ENCODE data around the gene CPEB3.

Gene CPEB3

DNA sequence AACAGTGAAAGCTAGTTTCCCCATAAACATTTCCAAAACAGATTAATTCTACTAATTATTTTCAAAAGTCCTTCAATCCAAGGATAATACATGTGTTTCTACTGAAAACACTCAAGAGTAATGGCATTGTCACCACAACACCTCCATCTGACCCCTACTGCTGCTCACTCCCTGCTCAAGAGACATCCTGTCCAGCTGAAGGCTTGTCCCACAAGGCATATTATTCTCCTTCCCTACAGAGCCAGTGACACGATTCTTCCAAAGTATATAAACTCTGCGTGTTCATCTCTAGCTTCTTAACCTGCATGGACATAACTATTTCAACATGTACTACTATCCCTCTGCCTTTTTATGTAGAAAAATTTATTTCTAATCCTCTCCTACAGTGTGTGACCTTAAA lies 182.1 kb downstream of the CPEB3 start:
- DNase-seq (ENCODE audit: low spot score) (no peak), FAIRE-seq (no peak)

DNA sequence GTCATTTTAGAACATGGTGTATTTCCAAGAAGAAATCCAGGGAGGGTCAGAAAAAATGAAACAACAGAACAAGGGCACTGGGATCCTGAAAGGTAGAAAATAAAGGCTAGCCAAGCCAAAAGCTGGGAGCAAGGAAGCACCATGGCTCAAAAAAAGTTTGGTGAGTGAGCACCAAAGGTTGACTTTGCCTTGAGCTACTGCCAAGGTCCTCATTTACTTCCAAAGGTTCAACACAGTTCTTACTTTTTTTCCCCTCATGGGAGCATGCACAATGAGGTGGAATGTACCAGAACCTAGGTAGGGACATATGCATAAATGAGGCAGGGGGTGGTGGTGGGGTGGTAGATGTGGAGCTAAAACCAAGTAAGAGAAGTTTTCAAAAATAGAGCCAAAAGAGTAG lies 182.8 kb downstream of the CPEB3 start:
- DNase-seq (ENCODE audit: low spot score) (no peak), FAIRE-seq (no peak)

DNA sequence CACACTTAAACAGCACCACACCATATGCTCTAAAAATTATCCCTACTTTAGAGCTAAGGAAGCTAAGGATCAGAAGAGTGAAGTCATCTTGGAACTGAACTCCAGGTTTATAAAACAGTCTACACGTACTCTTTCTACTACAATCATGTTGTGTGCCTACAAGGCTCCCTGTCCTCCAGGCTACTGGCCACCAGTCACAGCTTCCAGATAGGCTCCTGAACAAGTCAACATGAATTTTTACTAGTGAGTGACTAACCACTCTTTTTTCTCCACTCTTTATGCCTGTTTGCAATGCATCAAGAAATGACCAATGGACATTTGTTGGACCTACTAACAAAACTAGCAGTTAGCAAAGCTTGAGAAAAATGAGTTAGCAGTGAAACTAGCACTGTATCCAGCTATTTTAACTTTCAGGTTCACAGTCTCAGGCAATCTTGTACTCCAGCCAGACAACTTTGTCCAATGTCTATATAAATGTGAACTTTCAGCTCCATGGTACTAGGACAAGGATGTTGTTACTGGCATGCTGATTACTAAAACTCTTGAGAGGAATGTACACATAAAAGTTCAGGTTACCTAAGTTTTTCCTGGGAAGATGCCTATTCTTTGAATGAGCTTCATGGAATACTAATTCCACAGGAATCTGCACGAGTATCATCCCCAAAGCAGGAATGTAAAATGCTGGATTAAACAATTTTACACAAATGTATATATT lies 187.3 kb downstream of the CPEB3 start:
- no peak for DNase-seq (ENCODE audit: low spot score)
- no peak for FAIRE-seq

DNA sequence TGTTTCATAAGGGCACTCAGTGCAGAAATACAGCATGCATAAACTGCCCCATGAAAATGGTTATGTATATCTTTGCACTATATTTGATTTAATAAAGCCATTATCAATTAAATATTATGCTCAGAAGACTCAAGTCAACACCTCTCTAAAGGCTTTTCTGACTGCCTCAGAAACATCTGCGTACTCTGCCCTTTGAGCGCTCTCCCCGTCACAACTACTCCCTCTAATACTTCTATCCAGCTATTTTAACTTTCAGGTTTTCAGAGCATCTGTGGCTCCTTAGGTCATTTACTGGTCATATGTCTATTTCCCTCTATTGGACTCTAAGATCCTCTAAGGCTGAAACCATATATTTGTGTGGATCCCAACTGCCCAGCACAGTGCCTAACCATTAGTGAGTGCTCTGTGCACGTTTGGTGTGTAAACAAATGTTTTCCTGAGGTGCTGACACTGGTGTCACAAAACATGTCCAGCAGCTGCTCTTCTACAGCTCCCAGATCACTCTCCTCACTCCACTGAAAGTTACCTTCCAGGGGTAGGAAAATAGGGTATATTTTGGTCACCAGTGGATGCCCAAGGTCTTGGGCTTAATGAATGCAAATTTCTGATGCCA lies 188.2 kb downstream of the CPEB3 start:
- FAIRE-seq (no peak), DNase-seq (ENCODE audit: low spot score) (no peak)

GRCh38 chr10:92094960-92095359 lies 195.9 kb downstream of the CPEB3 start:
- FAIRE-seq (no peak), DNase-seq (ENCODE audit: low spot score) (no peak)

DNA sequence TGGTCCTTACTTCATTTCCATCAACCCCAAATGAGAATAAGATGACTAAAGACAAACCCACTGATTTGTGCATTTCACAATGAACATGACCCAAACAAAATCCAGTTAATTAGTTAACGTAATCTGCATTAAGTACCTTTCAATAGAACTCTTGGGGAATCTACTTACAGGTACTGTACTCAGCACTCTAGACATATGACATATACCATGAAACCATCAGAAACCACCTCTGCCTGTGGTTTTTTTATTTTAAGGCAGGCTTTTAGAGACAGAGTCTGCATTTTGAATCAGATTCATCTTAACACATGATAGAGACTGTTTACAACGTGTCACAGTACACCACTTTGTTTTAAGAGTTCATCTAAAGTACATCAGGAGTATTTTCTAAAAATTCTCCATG lies 198.9 kb downstream of the CPEB3 start:
- no peak for FAIRE-seq
- DNase-seq (ENCODE audit: low spot score) = no peak

GRCh38 chr10:92087750-92088395 lies 203.0 kb downstream of the CPEB3 start:
- DNase-seq (ENCODE audit: low spot score) (peak; percentile 79), FAIRE-seq (peak; percentile 83)

DNA sequence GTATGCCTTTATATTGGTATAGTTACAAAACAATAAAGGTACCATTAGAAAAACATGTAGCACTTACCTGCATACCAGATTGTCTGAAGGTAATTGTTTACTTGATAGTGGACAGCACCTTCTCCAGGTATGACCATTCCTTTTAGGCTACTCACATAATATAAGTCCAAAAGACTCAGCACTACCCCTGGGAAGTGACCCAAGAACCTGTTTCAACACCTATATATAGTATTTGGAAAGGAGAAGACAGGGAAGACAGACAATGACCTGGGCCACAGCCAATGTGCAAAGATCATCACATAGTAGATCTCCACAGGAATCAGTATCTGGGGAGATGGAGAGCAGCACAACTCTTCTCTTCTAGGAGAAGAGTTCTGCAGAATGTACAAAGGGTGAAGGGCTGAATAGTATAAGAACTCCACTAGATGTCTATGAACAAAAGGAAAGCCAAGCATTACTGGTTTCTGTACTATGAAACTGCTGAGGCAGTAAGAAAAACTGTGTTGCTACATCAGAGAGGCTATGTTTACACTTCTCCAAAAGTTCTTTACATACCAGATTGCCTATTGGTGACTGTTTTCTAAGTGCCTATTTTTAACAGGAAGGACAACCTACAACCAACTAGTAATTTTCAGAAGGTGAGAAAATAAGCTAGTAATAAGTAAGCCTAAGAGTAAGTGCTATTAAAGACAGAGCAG lies 208.1 kb downstream of the CPEB3 start:
- FAIRE-seq (no peak), DNase-seq (ENCODE audit: low spot score) (no peak)

DNA sequence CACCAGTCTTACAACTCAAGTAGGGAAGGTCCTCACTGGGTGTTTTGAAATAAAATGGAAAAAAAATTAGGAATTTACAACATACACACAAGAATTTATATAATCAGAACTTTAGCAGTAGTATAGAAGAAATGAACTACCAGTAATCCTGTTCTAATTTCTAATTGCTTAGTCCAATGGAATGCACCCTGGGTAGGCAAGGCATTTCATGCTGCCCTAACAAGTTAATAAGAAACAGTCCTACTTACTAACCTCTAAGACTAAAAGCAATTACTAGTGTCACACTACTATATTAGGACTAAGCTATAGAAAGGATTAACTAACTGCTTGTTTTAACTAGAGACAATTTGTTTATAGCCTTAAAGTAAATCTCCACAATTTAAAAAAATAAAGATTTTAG lies 209.2 kb downstream of the CPEB3 start:
- no peak for DNase-seq (ENCODE audit: low spot score)
- no peak for FAIRE-seq

- no peak for FAIRE-seq
- DNase-seq (ENCODE audit: low spot score) = no peak
Observed at GRCh38 chr10:92080244-92080643, 210.6 kb downstream of the CPEB3 start.

GRCh38 chr10:92079003-92079402 lies 211.9 kb downstream of the CPEB3 start:
- no peak for FAIRE-seq
- no peak for DNase-seq (ENCODE audit: low spot score)

- FAIRE-seq = no peak
Observed at GRCh38 chr10:92076722-92077121, 214.2 kb downstream of the CPEB3 start.

DNA sequence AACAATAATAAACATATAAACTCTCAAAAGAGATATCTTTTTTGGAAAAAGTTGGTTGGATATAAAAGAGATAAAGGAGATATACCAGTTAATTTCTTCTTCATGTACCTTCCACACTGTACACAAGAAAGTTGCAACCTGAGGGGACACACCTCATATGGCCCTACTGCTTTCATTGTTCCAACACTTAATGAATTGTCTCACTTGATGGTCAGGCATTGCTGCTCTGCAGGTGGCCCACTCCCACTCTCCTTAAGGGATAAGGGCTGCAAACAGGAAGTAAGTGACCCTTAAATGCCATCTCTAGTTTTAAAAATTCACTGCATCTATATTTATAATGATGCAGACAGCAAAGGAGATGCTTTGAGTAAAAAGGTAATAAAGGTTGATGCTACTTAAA lies 215.0 kb downstream of the CPEB3 start:
- FAIRE-seq (no peak), DNase-seq (ENCODE audit: low spot score) (no peak)

More at GRCh38 chr10:92076722-92077121, 214.2 kb downstream of the CPEB3 start:
- DNase-seq (ENCODE audit: low spot score) = no peak

- FAIRE-seq = no peak
- no peak for DNase-seq (ENCODE audit: low spot score)
Observed at GRCh38 chr10:92074126-92074887, 216.6 kb downstream of the CPEB3 start.

DNA sequence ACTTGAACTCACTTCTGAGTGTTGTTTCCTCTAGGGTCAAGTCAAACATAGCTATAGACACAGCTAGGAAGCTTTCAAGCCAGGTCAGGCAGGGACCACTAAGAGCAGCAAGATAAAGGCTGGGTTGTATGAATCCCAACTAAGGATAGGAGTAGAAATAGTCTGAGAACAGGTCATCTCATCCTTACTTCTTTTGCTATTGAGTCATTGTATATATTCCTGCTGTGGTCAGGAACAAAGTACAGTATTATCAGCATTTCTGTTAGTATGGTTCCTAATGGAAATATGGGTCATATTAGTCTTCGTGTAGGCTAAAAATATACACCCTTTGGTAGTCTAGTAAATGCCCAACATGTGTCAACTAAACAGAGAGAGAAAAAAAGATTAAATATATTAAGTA lies 222.0 kb downstream of the CPEB3 start:
- DNase-seq (ENCODE audit: low spot score) (no peak), FAIRE-seq (no peak)

GRCh38 chr10:92066386-92066785 lies 224.5 kb downstream of the CPEB3 start:
- no peak for FAIRE-seq
- DNase-seq (ENCODE audit: low spot score) = no peak

DNA sequence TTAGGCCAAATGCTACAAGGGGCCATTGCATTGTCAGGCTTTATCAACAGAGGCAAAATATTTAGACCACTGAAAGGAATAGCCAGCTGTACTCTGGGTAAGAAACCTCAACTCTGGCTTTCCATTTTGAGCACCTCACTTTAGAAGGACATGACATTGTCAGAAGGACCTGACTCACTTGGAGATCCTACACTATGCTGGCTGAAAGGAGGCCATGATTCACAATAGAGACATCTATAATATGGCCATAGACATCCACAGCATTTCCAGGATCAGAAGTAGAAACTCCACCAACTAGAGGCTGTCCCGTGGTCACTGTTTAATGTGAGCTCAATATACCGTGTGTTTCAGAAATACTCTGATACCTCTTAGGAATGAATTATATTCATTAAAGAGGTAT lies 226.4 kb downstream of the CPEB3 start:
- DNase-seq (ENCODE audit: low spot score) = no peak
- FAIRE-seq = no peak

GRCh38 chr10:92062273-92062672 lies 228.6 kb downstream of the CPEB3 start:
- FAIRE-seq (no peak), DNase-seq (ENCODE audit: low spot score) (no peak)

- FAIRE-seq (no peak), DNase-seq (ENCODE audit: low spot score) (no peak)
Observed at GRCh38 chr10:92054807-92055206, 236.1 kb downstream of the CPEB3 start.

GRCh38 chr10:92052741-92053140 lies 238.1 kb downstream of the CPEB3 start:
- no peak for FAIRE-seq
- no peak for DNase-seq (ENCODE audit: low spot score)

- FAIRE-seq (no peak), DNase-seq (ENCODE audit: low spot score) (no peak)
Observed at GRCh38 chr10:92052088-92052487, 238.8 kb downstream of the CPEB3 start.

Data from RCC 7860 (cell line).